ENCODE results near the gene EML3.
"Not testable (repeated sequence)": the region's sequence is repeated elsewhere in the genome, so short reads cannot be mapped to it uniquely, and the experiment has no call there.

EML3 gene

GRCh38 chr11:62616957-62617356, 4.4 kb upstream of the EML3 start:
- DNase-seq (ENCODE audit: low read depth): not testable (repeated sequence)

GRCh38 chr11:62615521-62615920, 2.9 kb upstream of the EML3 start:
- DNase-seq (ENCODE audit: low read depth): no peak

GRCh38 chr11:62614275-62614674, 1.7 kb upstream of the EML3 start:
- DNase-seq (ENCODE audit: low read depth): no peak

GRCh38 chr11:62613291-62613778, 760 bp upstream of the EML3 start:
- DNase-seq (ENCODE audit: low read depth): no peak

GRCh38 chr11:62611705-62612365, 740 bp downstream of the EML3 start:
- DNase-seq (ENCODE audit: low read depth): peak; percentile 36

GRCh38 chr11:62610814-62611704, 1.5 kb downstream of the EML3 start:
- no peak for DNase-seq (ENCODE audit: low read depth)

- DNase-seq (ENCODE audit: low read depth): no peak
Observed at GRCh38 chr11:62610403-62610802, 2.2 kb downstream of the EML3 start.

GRCh38 chr11:62608776-62609175, 3.8 kb downstream of the EML3 start:
- no peak for DNase-seq (ENCODE audit: low read depth)

GRCh38 chr11:62607714-62608113, 4.9 kb downstream of the EML3 start:
- DNase-seq (ENCODE audit: low read depth): no peak

- no peak for DNase-seq (ENCODE audit: low read depth)
Observed at GRCh38 chr11:62605902-62606301, 6.7 kb downstream of the EML3 start.

- no peak for DNase-seq (ENCODE audit: low read depth)
Observed at GRCh38 chr11:62605467-62605866, 7.1 kb downstream of the EML3 start.

- no peak for DNase-seq (ENCODE audit: low read depth)
Observed at GRCh38 chr11:62604460-62605120, 8.0 kb downstream of the EML3 start.

- DNase-seq (ENCODE audit: low read depth): no peak
Observed at GRCh38 chr11:62603776-62604299, 8.7 kb downstream of the EML3 start.

- DNase-seq (ENCODE audit: low read depth): no peak
Observed at GRCh38 chr11:62603072-62603408, 9.5 kb downstream of the EML3 start.

GRCh38 chr11:62602141-62603071, 10.2 kb downstream of the EML3 start:
- DNase-seq (ENCODE audit: low read depth): peak; percentile 44

GRCh38 chr11:62601372-62602140, 11.0 kb downstream of the EML3 start, which contains the start of gene MTA2:
MTA2 (minus strand) TSS chr11:62601865; CDS start chr11:62601450, 415 bp downstream.
- peak; percentile 91 for DNase-seq (ENCODE audit: low read depth)

- DNase-seq (ENCODE audit: low read depth): no peak
Observed at GRCh38 chr11:62601122-62601371, 11.5 kb downstream of the EML3 start.

GRCh38 chr11:62600367-62601121, 12.0 kb downstream of the EML3 start:
- DNase-seq (ENCODE audit: low read depth): no peak

GRCh38 chr11:62599901-62600300, 12.7 kb downstream of the EML3 start:
- no peak for DNase-seq (ENCODE audit: low read depth)

GRCh38 chr11:62599069-62599696, 13.4 kb downstream of the EML3 start:
- peak; percentile 98 for DNase-seq (ENCODE audit: low read depth)

All from stromal cell of bone marrow (primary cell).